HCT116 (cell line): ENCODE results near the gene ARID1A. TPM values are rescaled to one million over a fixed set of nuclear protein-coding genes. Genes with fewer than 3 reads are reported as not detected.

Experiments used
- ATAC-seq: fragments of 200-7000 bp; cut with Tn5 transposase; 2 replicates; pipeline ENCODE4 v1.9.1; 2020; ENCODE audit warnings: mild to moderate bottlenecking, moderate library complexity
- BruUV-seq: library from RNA; stranded (reverse); fragments of 400-500 nt; replicated peaks from 2 replicates; lab custom pipeline; 2021; lab: Mats Ljungman, UMichigan
- CTCF ChIA-PET: fragments of 300-600 bp; sonication (Branson Sonifier 250); formaldehyde crosslinking; loops from one replicate; lab custom pipeline; 2021; ENCODE audit warnings: antibody characterized with exemption; lab: Charles Lee
- POLR2A ChIA-PET: fragments of 300-600, 350-600 bp; sonication (Branson Sonifier 250); formaldehyde crosslinking; loops from one replicate; lab custom pipeline; 2021; ENCODE audit warnings: antibody characterized with exemption; lab: Charles Lee
- RAD21 ChIA-PET, 2 experiments: fragments of 300-600 bp; sonication (Branson Sonifier 250); formaldehyde crosslinking; loops; one replicate each; lab custom pipeline; 2023; ENCODE audit warnings: low total read pairs in 2 of 2; ENCODE audit not compliant: uncharacterized antibody in 2 of 2, unreplicated experiment in 2 of 2, low non-redundant PET in 1 of 2; lab: Charles Lee
- DNase-seq: peaks from one replicate; pipeline ENCODE4 v3.0.0-alpha.2; 2010; ENCODE audit warnings: low read depth, low spot score
- H2AFZ ChIP-seq: fragments of 200-600 bp; shearing (Covaris generic), sonication (generic); 2 replicates; pipeline ENCODE4 v1.6.1; 2017; ENCODE audit warnings: low read depth, mixed run types, mixed read lengths, antibody characterized with exemption, low read length; ENCODE audit not compliant: poor library complexity, severe bottlenecking
- H3K27ac ChIP-seq: 2 replicates; pipeline ENCODE4 v1.5.1; 2012; ENCODE audit warnings: low read depth, low read length
- H3K27me3 ChIP-seq: fragments of 200-600 bp; sonication (generic); 2 replicates; pipeline ENCODE4 v1.6.1; 2016; ENCODE audit warnings: mixed run types, low read length, mixed read lengths; ENCODE audit not compliant: insufficient read depth
- H3K36me3 ChIP-seq, 2 experiments: fragments of 200-500 bp in 1 of 2; fragments of 200-600 bp in 1 of 2; sonication (Bioruptor generic) in 1 of 2; sonication (generic) in 1 of 2; 2 replicates each; pipeline versions ENCODE4 v1.5.1 to v1.6.1; 2014 to 2016; ENCODE audit warnings: low read length in 2 of 2, inconsistent platforms in 1 of 2, mixed read lengths in 1 of 2, mixed run types in 1 of 2; ENCODE audit not compliant: insufficient read depth in 2 of 2, control insufficient read depth in 1 of 2
- H3K4me1 ChIP-seq, 2 experiments: fragments of 200-600 bp in 1 of 2; sonication (generic) in 1 of 2; 2 replicates each; pipeline versions ENCODE4 v1.5.1 to v1.6.1; 2012 to 2017; ENCODE audit warnings: low read length in 2 of 2, inconsistent platforms in 1 of 2, mild to moderate bottlenecking in 1 of 2, mixed read lengths in 1 of 2, mixed run types in 1 of 2, moderate library complexity in 1 of 2; ENCODE audit not compliant: insufficient read depth in 2 of 2, control insufficient read depth in 1 of 2
- H3K4me2 ChIP-seq: fragments of 200-600 bp; sonication (generic); 2 replicates; pipeline ENCODE4 v1.6.1; 2017; ENCODE audit warnings: mixed run types, low read length, mixed read lengths
- H3K4me3 ChIP-seq, 2 experiments: fragments of 200-600 bp in 1 of 2; sonication (generic) in 1 of 2; replicated peaks in 1 of 2; 2 replicates each; pipeline ENCODE4 v1.5.1; 2011 to 2016; ENCODE audit warnings: low read length in 2 of 2, control low read depth in 1 of 2, low read depth in 1 of 2, mild to moderate bottlenecking in 1 of 2, mixed read lengths in 1 of 2, mixed run types in 1 of 2
- H3K79me2 ChIP-seq: fragments of 200-600 bp; sonication (generic); 2 replicates; pipeline ENCODE4 v1.6.1; 2017; ENCODE audit warnings: mild to moderate bottlenecking, mixed run types, low read length, moderate library complexity, mixed read lengths; ENCODE audit not compliant: insufficient read depth
- H3K9ac ChIP-seq: fragments of 200-600 bp; sonication (generic); 2 replicates; pipeline ENCODE4 v1.6.1; 2016; ENCODE audit warnings: low read length, mixed read lengths
- H3K9me2 ChIP-seq: fragments of 200-600 bp; sonication (generic), shearing (Covaris generic); 2 replicates; pipeline ENCODE4 v1.6.1; 2017; ENCODE audit warnings: mixed run types, mild to moderate bottlenecking, moderate library complexity; ENCODE audit not compliant: insufficient read depth
- H3K9me3 ChIP-seq, 2 experiments: fragments of 200-500 bp in 1 of 2; fragments of 200-600 bp in 1 of 2; sonication (Bioruptor generic) in 1 of 2; sonication (generic) in 1 of 2; 2 replicates each; pipeline ENCODE4 v1.6.1; 2014 to 2017; ENCODE audit warnings: low read length in 2 of 2, mixed read lengths in 2 of 2, inconsistent platforms in 1 of 2, low read depth in 1 of 2, mild to moderate bottlenecking in 1 of 2, mixed run types in 1 of 2, moderate library complexity in 1 of 2; ENCODE audit not compliant: control insufficient read depth in 1 of 2, insufficient read depth in 1 of 2
- H4K20me1 ChIP-seq: fragments of 200-600 bp; sonication (generic), shearing (Covaris generic); 2 replicates; pipeline ENCODE4 v1.6.1; 2017; ENCODE audit warnings: mixed run types, mild to moderate bottlenecking, moderate library complexity; ENCODE audit not compliant: insufficient read depth
- CBX3 ChIP-seq: IDR thresholded peaks from 2 replicates; pipeline ENCODE4 v1.6.1; 2012; ENCODE audit warnings: low read depth
- CEBPB ChIP-seq: IDR thresholded peaks from 2 replicates; pipeline ENCODE4 v1.6.1; 2012; ENCODE audit warnings: low read depth
- EZH2phosphoT487 ChIP-seq: fragments of 200-600 bp; IDR thresholded peaks from 2 replicates; pipeline ENCODE4 v1.6.1; 2018; ENCODE audit warnings: antibody characterized with exemption, borderline replicate concordance
- FOSL1 ChIP-seq: IDR thresholded peaks from 2 replicates; pipeline ENCODE4 v1.6.1; 2012; ENCODE audit warnings: low read depth
- JUND ChIP-seq: IDR thresholded peaks from 2 replicates; pipeline ENCODE4 v1.6.1; 2012
- MAX ChIP-seq: IDR thresholded peaks from 2 replicates; pipeline ENCODE4 v1.6.1; 2012
- POLR2AphosphoS5 ChIP-seq: IDR thresholded peaks from 2 replicates; pipeline ENCODE4 v1.6.1; 2011; ENCODE audit warnings: mild to moderate bottlenecking, low read depth, low read length, moderate library complexity
- RAD21 ChIP-seq: IDR thresholded peaks from 2 replicates; pipeline ENCODE4 v1.6.1; 2012; ENCODE audit warnings: low read depth, mild to moderate bottlenecking
- REST ChIP-seq: IDR thresholded peaks from 2 replicates; pipeline ENCODE4 v1.6.1; 2012; ENCODE audit warnings: low read depth
- SIN3A ChIP-seq: IDR thresholded peaks from 2 replicates; pipeline ENCODE4 v1.6.1; 2012; ENCODE audit warnings: low read depth
- SP1 ChIP-seq: IDR thresholded peaks from 2 replicates; pipeline ENCODE4 v1.6.1; 2012; ENCODE audit warnings: low read depth
- SRF ChIP-seq: IDR thresholded peaks from 2 replicates; pipeline ENCODE4 v1.6.1; 2012; ENCODE audit warnings: low read depth
- YY1 ChIP-seq: IDR thresholded peaks from 2 replicates; pipeline ENCODE4 v1.6.1; 2011; ENCODE audit warnings: low read length, low read depth, moderate library complexity, mild to moderate bottlenecking; ENCODE audit not compliant: insufficient replicate concordance; ENCODE audit errors: extremely low read depth
- ZBTB33 ChIP-seq: IDR thresholded peaks from 2 replicates; pipeline ENCODE4 v1.6.1; 2011; ENCODE audit warnings: mild to moderate bottlenecking, low read length, moderate library complexity; ENCODE audit not compliant: insufficient replicate concordance; ENCODE audit errors: extremely low read depth
- ZNF274 ChIP-seq: fragments of 200-500 bp; sonication (Bioruptor generic); IDR thresholded peaks from 2 replicates; pipeline ENCODE4 v1.6.1; 2014; ENCODE audit warnings: mild to moderate bottlenecking, low read depth, low read length, inconsistent platforms
- intact Hi-C: fragments of 100-400 bp; cut with micrococcal nuclease; formaldehyde crosslinking; loops from 2 replicates; pipeline ENCODE4 v1.10.0; 2022
- total RNA-seq: library from RNA; stranded (reverse); gene quantifications from one replicate; pipeline ENCODE4 v1.2.1, GENCODE V29; 2021; ENCODE audit not compliant: unreplicated experiment

Gene ARID1A
- total RNA-seq, 1 experiment from 2014 or later = 62.8 TPM

- Histone ChIP-seq H3K27me3 (no peaks in the 10 kb centered on the region), H3K36me3 (peaks cover 0 to 3% of the 10 kb centered on the region in 2 experiments; a peak in 2 of 4 replicates), H3K9me2 (no peaks in the 10 kb centered on the region), H3K4me3 (no peak overlapping the region), H4K20me1 (peaks cover 27% of the 10 kb centered on the region; the same call in 1 of the 2 replicates), H3K9me3 (no peaks in the 10 kb centered on the region), H3K4me2 (peak overlapping the region; percentile 65), H3K9ac (peak overlapping the region; percentile 14), H3K27ac (peak overlapping the region; percentile 52; the same call in 1 of the 2 replicates), H3K4me1 (peaks cover 42 to 60% of the 10 kb centered on the region in 2 experiments), H3K79me2 (peaks cover 98% of the 10 kb centered on the region), H2AFZ (no peak overlapping the region)
- no peak for TF ChIP-seq REST
- TF ChIP-seq SP1 = peak; percentile 82
- no peak for TF ChIP-seq ZNF274
- peak; percentile 36; the same call in 1 of the 2 replicates for TF ChIP-seq MAX
- TF ChIP-seq SRF = no peak
- TF ChIP-seq ZBTB33 = no peak
- peak; percentile 70 for TF ChIP-seq JUND
- TF ChIP-seq YY1 = no peak
- TF ChIP-seq EZH2phosphoT487 = no peak
- TF ChIP-seq SIN3A = peak; percentile 89
- TF ChIP-seq CBX3 = no peak; the same call in 1 of the 2 replicates
- TF ChIP-seq POLR2AphosphoS5 = 0 out of 2 replicates have a peak, but pooled peaks have one; percentile 30
- no peak for TF ChIP-seq RAD21
- peak; percentile 44; the same call in 1 of the 2 replicates for TF ChIP-seq FOSL1
- TF ChIP-seq CEBPB = no peak
- POLR2A ChIA-PET = interaction anchor here (1.7 kb wide), 1 partner anchor 13 kb away, joined by 3 read pairs; no protein-coding TSS in a partner anchor
- no TSS peak for BruUV-seq
- intact Hi-C loops = no loop called here
- DNase-seq (no peak), ATAC-seq (peak; percentile 57)
- RAD21 ChIA-PET = no interaction called here
- CTCF ChIA-PET = no interaction called here
Observed at GRCh38 chr1:26705788-26706311, 10.0 kb downstream of the ARID1A start.
